Endodermal cell (in vitro differentiated cells): ENCODE results near the gene TMEM154. TPM values are rescaled to one million over a fixed set of nuclear protein-coding genes. Genes with fewer than 3 reads are reported as not detected.
A peak's percentile ranks its signal among the peaks of the same experiment; 100 is the strongest.

Source experiments
- DNase-seq: peaks from one replicate; pipeline ENCODE4 v3.0.0-alpha.2; 2017
- H3K27ac ChIP-seq: 2 replicates; pipeline ENCODE4 v1.5.1; 2013; ENCODE audit warnings: mild to moderate bottlenecking, low read depth, low read length, moderate library complexity
- H3K27me3 ChIP-seq: 2 replicates; pipeline ENCODE4 v1.6.1; 2013; ENCODE audit warnings: mild to moderate bottlenecking, low read length, moderate library complexity; ENCODE audit not compliant: insufficient read depth, control insufficient read depth, poor library complexity, severe bottlenecking
- H3K36me3 ChIP-seq: 2 replicates; pipeline ENCODE4 v1.7.0; 2013; ENCODE audit warnings: mild to moderate bottlenecking, low read length, moderate library complexity; ENCODE audit not compliant: control insufficient read depth, insufficient read depth
- H3K4me1 ChIP-seq: one replicate; pipeline ENCODE4 v1.7.0; 2013; ENCODE audit warnings: low read length; ENCODE audit not compliant: control insufficient read depth, insufficient read depth
- H3K4me3 ChIP-seq: 2 replicates; pipeline ENCODE4 v1.5.1; 2013; ENCODE audit warnings: mild to moderate bottlenecking, low read length, moderate library complexity
- H3K9ac ChIP-seq: 2 replicates; pipeline ENCODE4 v1.6.1; 2013; ENCODE audit warnings: mild to moderate bottlenecking, low read length, moderate library complexity; ENCODE audit not compliant: poor library complexity, severe bottlenecking; ENCODE audit errors: extremely low read depth
- H3K9me3 ChIP-seq: 2 replicates; pipeline ENCODE4 v1.6.1; 2013; ENCODE audit warnings: mild to moderate bottlenecking, low read length, moderate library complexity; ENCODE audit not compliant: control insufficient read depth
- H3K27ac Mint-ChIP-seq: 2 replicates; pipeline ENCODE4 v1.8.0; 2020; ENCODE audit warnings: mixed read lengths
- H3K27me3 Mint-ChIP-seq: 2 replicates; pipeline ENCODE4 v1.8.0; 2021; ENCODE audit warnings: mild to moderate bottlenecking, mixed read lengths; ENCODE audit not compliant: insufficient read depth
- H3K36me3 Mint-ChIP-seq: 2 replicates; pipeline ENCODE4 v1.8.0; 2020; ENCODE audit warnings: low read depth, mixed read lengths
- H3K4me1 Mint-ChIP-seq: 2 replicates; pipeline ENCODE4 v1.8.0; 2020; ENCODE audit warnings: mixed read lengths
- H3K4me3 Mint-ChIP-seq: 2 replicates; pipeline ENCODE4 v1.8.0; 2020; ENCODE audit warnings: mild to moderate bottlenecking, moderate library complexity, mixed read lengths
- H3K9me3 Mint-ChIP-seq: 2 replicates; pipeline ENCODE4 v1.8.0; 2020; ENCODE audit warnings: mild to moderate bottlenecking, mixed read lengths
- WGBS, 2 experiments: methylation state at CpG; one replicate each; pipeline versions ENCODE4 v1.1.5 to v1.1.7; 2013; ENCODE audit warnings: missing lambda C conversion rate in 2 of 2, mixed read lengths in 1 of 2; ENCODE audit not compliant: insufficient coverage in 1 of 2, insufficient read length in 1 of 2; 5-methylcytosine and 5-hydroxymethylcytosine counted together
- total RNA-seq, 2 donors: library from RNA; stranded (reverse); fragmentation: NEBNext Ultra II Directional in 1 of 2; extraction: Animal tissue kit (Norgen Biotek cat#: 25700) in 1 of 2; gene quantifications; 2 replicates in 1 of 2; 3 replicates in 1 of 2; pipeline ENCODE4 v1.2.1, GENCODE V29; 2021
- TF ChIP-seq, protein P1 (sequence below): fragments of 200-600 bp; sonication (generic); conservative IDR thresholded peaks from 2 replicates; pipeline ENCODE4 v1.5.0; 2021; ENCODE audit warnings: antibody characterized with exemption, mild to moderate bottlenecking

TMEM154 gene
- total RNA-seq, 2 donors from 2014 or later: 0.81 to 1.6 TPM

- no peaks in the 10 kb centered on the region for H3K27me3 Mint-ChIP-seq
- no peak overlapping the region for H3K4me3 ChIP-seq
- no peaks in the 10 kb centered on the region for H3K36me3 Mint-ChIP-seq
- peaks cover 5% of the 10 kb centered on the region for H3K4me1 ChIP-seq
- peak; percentile 69 for DNase-seq
- no peaks in the 10 kb centered on the region for H3K27me3 ChIP-seq
- WGBS, 2 experiments: 93 to 94% methylated on average over 5 to 6 of the region's 7 CpGs
- H3K36me3 ChIP-seq: no peaks in the 10 kb centered on the region
- no peak overlapping the region for H3K27ac Mint-ChIP-seq
- H3K27ac ChIP-seq: no peak overlapping the region
- no peak overlapping the region for H3K9ac ChIP-seq
- no peaks in the 10 kb centered on the region for H3K9me3 Mint-ChIP-seq
- peaks cover 32% of the 10 kb centered on the region for H3K4me1 Mint-ChIP-seq
- TF ChIP-seq, protein P1, sequence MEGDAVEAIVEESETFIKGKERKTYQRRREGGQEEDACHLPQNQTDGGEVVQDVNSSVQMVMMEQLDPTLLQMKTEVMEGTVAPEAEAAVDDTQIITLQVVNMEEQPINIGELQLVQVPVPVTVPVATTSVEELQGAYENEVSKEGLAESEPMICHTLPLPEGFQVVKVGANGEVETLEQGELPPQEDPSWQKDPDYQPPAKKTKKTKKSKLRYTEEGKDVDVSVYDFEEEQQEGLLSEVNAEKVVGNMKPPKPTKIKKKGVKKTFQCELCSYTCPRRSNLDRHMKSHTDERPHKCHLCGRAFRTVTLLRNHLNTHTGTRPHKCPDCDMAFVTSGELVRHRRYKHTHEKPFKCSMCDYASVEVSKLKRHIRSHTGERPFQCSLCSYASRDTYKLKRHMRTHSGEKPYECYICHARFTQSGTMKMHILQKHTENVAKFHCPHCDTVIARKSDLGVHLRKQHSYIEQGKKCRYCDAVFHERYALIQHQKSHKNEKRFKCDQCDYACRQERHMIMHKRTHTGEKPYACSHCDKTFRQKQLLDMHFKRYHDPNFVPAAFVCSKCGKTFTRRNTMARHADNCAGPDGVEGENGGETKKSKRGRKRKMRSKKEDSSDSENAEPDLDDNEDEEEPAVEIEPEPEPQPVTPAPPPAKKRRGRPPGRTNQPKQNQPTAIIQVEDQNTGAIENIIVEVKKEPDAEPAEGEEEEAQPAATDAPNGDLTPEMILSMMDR: no peak
- H3K4me3 Mint-ChIP-seq: no peak overlapping the region
- H3K9me3 ChIP-seq: no peaks in the 10 kb centered on the region
Measured at GRCh38 chr4:152689615-152690501, 10.1 kb upstream of the TMEM154 start.

DNA sequence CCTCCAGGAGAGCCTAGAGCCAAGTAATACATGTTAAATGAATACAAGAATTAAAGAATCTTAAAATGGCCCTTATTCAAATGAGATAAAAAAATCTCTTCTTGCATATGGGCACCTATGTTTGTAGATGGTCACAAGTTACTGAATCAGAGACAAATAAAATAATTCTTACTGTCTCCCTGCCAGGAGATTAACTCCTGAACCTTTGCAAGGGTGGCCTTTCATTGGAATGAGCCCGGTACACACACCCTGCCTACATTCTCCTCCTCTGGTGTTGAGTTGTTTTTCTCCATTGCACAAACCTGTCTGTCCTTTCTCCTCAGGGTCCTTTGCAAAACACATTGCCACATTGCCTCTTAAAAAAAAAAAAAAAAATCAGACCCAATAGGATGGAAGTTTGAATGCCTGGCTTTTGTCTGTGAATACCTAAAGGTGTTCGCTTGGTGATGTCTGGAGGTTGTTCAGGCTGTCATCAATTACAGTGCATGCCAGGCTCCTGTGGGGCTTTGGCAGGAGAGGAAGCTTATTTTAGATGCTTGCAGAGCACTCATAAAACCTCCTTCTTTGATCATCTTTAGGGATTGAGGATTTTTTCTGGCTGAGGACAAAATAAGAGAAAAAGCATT lies 8.3 kb upstream of the TMEM154 start:
- Histone ChIP-seq H3K9me3 (no peaks in the 10 kb centered on the region), H3K36me3 (no peaks in the 10 kb centered on the region), H3K9ac (no peak overlapping the region), H3K27me3 (no peaks in the 10 kb centered on the region), H3K27ac (no peak overlapping the region), H3K4me1 (peaks cover 5% of the 10 kb centered on the region), H3K4me3 (no peak overlapping the region)
- no peak for DNase-seq
- Mint-ChIP-seq H3K9me3 (no peaks in the 10 kb centered on the region), H3K27me3 (no peaks in the 10 kb centered on the region), H3K27ac (no peak overlapping the region), H3K4me3 (no peak overlapping the region), H3K36me3 (no peaks in the 10 kb centered on the region), H3K4me1 (peaks cover 37% of the 10 kb centered on the region)
- WGBS, 2 experiments: 83 to 98% methylated on average over 1 to 2 of the region's 2 CpGs
- TF ChIP-seq, protein P1: no peak

- H3K27me3 ChIP-seq: no peaks in the 10 kb centered on the region
- WGBS, 2 experiments: 72 to 81% methylated on average over 5 to 8 of the region's 8 CpGs
- H3K4me1 Mint-ChIP-seq: peaks cover 36% of the 10 kb centered on the region
- H3K4me1 ChIP-seq: peaks cover 5% of the 10 kb centered on the region
- H3K27me3 Mint-ChIP-seq: no peaks in the 10 kb centered on the region
- no peaks in the 10 kb centered on the region for H3K9me3 Mint-ChIP-seq
- DNase-seq: peak; percentile 40
- TF ChIP-seq, protein P1: no peak
- no peaks in the 10 kb centered on the region for H3K36me3 Mint-ChIP-seq
- H3K4me3 ChIP-seq: no peak overlapping the region
- no peaks in the 10 kb centered on the region for H3K9me3 ChIP-seq
- no peak overlapping the region for H3K4me3 Mint-ChIP-seq
- no peak overlapping the region for H3K27ac ChIP-seq
- no peak overlapping the region for H3K9ac ChIP-seq
- H3K27ac Mint-ChIP-seq: no peak overlapping the region
- H3K36me3 ChIP-seq: no peaks in the 10 kb centered on the region
Measured at GRCh38 chr4:152686452-152687013, 6.7 kb upstream of the TMEM154 start.
